Measurements from ENCODE around the gene SSBP1. TPM values are rescaled to one million over a fixed set of nuclear protein-coding genes. Genes with fewer than 3 reads are reported as not detected.
"Not testable (repeated sequence)": the region's sequence is repeated elsewhere in the genome, so short reads cannot be mapped to it uniquely, and the experiment has no call there.

SSBP1 gene
- total RNA-seq, 1 donor from 2014 or later: 77.5 TPM

DNA sequence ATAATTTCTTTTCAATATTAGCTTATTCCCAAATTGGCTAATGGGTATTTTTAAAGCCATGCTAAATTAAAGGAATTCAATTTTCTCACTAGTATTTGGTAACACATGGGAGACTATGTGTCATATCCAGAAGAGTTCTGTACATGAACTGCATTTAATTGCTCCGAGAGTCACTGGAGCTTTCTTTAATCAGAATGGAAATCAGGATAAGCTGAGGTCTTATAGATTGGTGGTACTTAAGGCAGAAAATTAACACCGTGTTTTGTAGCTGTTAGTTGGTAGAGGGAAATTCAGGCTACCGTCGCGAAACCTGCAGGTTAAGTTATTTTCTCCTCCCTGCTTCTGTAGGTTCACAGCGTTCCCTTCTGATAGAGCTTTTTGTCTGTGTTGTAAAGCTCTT is 29.8 kb upstream of the SSBP1 start, which contains the start of gene WEE2:
TSS of gene WEE2 (plus strand) at position 3 of the 400 bp plus-strand sequence. CDS start 406 bp downstream, outside the sequence.
- DNase-seq (ENCODE audit: low spot score in 2 of 2): no peak
- no peak for FAIRE-seq

DNA sequence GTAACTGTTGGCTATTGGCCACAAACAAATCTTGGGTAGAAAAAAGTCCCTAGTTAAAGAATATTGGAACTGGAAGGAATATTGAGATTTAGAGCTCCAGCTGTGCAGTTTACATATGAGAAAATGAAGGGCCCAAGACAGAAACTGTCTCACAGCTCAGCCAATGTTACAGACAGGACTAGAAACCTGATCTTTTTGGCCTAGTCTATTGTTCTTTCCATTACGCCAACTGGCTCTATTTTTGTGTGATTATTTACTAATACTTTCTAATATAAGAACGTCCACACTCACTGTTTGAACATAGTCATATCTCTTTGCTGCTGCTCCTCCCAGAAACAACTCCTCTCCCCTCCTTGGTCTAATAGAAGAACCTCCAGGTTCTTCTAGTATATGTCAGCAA is 28.8 kb upstream of the SSBP1 start:
- DNase-seq (ENCODE audit: low spot score in 2 of 2) (no peak), FAIRE-seq (no peak)

DNA sequence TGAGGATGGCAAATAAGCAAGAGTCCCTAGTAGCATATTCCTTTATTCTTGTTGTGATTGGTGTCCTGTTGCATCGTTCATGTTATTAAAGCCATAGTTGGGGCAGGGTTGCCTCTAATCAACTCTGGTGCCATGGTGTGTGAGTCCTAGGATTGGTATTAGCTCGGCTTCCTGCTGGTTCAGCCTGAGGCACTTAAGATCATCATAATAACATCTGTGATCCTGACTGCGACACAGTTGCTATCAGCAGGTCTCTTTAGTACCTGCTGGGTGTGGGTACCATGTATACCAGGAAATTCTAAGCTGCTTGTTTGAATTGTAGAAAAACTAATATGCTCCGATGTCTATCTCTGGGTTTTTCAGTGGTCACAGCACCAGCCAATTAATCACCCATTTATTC is 28.4 kb upstream of the SSBP1 start:
- FAIRE-seq (no peak), DNase-seq (ENCODE audit: low spot score in 2 of 2) (no peak)

DNA sequence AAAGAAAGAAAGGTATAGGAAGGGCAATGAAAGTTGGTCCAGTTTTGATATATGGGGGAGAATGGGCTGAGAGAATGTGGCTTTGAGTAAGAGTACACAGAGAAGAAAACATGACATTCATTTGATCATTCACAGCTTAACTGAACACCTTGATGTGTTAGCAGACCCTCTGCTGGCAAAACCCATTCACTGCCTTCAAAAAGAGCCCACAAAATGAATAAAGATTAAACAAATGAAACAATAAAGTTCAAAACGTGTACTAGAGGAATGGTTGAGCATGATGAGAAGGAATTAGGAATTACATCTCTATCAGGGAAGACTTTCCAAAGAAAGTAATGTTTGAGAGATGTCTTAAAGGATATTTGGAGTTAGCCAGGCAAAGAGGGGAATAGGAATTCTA is 27.9 kb upstream of the SSBP1 start:
- DNase-seq (ENCODE audit: low spot score in 2 of 2): no peak
- no peak for FAIRE-seq

DNA sequence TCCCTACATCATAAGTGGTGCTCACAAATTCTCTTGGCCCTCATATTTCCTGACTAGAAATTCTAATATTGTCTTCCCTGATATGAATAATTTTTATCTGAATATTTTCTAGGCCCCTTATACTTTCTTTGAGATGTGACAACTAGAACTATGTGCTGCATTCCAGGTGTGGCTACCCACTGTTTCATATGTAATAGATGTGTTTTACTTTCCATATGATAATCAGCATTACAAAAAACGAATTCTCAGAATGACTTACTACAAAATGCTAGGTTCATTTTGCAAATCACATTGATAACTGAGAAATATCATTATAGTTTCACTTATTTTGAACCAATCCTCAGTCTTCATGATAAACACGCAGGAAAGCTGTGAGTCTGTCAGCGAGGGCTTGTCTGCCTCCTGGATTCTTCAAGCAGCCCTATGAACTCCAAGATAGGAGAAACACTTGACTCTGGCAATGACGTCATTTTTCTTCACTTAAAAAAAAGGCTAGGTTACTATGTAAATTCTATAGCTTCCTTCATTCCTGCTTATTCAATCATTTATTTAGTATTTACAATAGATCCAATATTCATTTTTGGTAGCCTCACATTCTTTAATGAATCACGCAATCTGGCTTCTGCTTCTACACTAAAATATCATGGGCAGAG is 25.4 kb upstream of the SSBP1 start:
- no peak for FAIRE-seq
- no peak for DNase-seq (ENCODE audit: low spot score in 2 of 2)

DNA sequence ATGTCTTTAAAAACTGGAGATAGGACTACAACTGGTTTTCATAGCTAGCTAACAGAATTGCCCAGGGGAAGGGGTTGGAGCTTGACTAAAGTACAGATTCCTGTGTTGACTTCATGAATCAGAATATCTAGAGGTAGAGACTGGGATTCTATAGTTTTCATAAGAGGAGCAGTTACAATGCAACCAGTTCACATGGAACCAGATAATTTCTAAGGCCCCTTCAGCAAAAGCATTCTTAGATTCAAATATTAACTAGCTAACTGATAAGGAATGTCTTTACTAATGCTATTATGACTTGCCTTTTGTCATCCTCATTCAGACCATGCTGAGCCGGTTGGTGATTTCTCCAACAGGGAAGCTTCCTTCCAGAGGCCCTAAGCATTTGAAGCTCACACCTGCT is 24.3 kb upstream of the SSBP1 start:
- FAIRE-seq: no peak

DNA sequence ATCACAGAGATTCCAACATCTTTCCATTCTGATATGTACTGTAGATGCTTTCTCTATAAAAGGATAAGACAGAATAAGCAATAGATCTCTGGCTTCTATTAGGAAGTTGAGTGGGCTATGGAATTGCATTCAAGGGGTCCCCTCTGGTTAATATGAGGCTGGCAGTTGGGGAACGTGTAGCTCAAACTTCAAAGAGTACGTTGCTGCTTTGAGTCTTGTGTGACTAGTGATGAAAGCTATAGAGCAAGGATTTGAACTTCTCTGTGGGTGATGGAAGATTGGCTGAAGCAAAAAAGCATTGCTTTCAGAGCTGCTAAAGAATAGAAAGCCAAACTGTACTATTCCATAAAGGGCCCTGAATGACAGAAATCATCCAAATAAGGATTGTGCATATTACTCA is 23.6 kb upstream of the SSBP1 start:
- FAIRE-seq (no peak), DNase-seq (ENCODE audit: low spot score in 2 of 2) (no peak)

More for the DNA sequence above, 24.3 kb upstream of the SSBP1 start:
- DNase-seq (ENCODE audit: low spot score in 2 of 2): no peak

DNA sequence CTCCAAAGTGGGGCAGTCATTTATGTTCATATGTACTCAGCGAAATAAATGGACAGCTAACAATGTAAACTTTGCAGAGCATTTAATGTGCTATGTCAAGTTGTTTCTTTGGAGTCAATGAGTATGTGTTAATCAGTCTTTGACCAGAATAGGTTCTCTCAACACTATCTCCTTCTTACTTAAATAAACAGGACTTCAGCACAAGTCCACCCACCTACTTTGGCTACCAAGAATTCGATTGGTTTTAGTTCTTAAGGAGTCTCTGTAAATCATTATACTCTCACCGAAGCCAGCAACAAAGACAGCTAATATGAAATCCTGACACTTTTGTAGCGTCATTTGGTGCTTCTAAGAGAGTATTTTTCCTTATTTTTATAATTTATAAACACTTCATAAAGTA is 23.1 kb upstream of the SSBP1 start:
- DNase-seq (ENCODE audit: low spot score in 2 of 2): no peak
- no peak for FAIRE-seq

DNA sequence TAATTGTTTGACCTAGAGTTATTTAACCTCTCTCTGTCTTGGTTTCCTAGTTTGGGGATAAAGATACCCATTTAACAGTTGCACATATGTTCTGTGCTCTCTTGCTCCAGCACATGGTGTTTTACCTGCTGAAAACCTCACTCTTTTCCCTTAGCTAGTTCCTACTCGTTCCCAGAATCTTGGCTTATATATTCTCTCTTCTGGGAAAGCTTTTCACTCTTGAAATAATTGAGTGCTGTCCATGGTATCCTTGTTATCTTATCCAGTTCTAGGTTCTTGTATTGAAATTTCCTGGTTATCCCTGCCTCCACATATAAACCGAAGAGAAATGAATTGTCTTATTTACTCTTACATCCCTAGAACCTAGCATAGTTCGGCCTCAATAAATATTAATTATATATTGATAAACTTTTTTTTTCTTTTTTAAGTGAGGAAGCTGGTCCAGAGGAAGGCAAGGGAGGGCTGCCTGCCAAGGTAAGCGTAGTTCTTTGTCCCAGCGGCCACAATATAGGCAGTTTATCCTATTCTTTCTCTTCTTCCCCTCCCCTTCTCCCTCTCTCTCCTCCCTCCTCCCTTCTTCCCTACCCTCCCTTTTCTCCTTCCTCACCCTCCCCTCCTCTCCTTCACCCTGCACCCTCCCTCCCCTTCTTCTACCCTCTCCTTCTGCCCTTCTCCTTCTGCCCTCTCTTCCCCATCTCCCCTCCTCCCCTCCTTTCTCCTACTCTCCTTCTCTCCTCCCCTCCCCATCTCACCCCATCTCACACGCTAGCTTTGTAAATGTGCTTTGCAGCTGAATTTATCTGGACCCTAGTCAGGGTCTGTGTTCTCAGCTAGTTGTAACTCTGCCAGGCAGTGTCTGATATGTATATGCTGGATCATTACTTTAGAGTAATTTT is 22.1 kb upstream of the SSBP1 start:
- DNase-seq (ENCODE audit: low spot score in 2 of 2) (no peak), FAIRE-seq (no peak)

DNA sequence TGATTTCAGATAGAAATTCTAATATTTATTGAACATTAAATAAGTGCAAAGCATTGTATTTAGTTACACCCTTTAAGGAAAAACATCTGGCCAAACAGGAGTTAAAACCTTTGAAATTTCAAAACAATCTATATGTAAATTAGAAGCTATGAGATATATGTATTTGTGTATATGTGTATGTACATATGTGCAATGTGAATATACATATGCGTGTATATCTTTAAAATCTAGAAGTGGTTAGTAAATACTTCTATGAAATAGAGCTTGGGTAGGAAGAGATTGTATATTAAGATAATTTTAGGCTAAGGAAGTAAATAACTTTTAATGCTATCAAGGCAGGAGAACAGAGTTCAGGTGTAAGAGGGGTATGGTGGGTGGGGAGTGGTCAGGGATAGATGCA is 20.7 kb upstream of the SSBP1 start:
- no peak for FAIRE-seq
- DNase-seq (ENCODE audit: low spot score in 2 of 2): no peak

DNA sequence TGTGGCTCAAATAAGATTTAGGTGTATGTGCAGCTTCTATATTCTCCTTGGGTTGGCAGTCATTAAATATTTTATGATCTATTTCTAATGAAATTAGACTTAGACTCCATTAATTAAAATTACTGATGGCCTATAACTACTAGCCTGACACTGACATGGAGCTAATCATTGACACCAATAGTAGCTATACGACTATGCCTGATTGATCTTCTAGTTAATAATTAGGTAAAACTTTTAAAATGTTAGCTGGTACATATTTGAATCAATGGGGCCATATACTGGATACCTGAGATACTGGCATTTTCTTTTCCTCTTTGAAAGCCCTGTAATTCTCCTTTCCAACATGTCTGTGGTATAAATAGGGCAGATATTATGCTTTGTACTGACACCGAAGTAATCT is 15.6 kb upstream of the SSBP1 start:
- no peak for FAIRE-seq

DNA sequence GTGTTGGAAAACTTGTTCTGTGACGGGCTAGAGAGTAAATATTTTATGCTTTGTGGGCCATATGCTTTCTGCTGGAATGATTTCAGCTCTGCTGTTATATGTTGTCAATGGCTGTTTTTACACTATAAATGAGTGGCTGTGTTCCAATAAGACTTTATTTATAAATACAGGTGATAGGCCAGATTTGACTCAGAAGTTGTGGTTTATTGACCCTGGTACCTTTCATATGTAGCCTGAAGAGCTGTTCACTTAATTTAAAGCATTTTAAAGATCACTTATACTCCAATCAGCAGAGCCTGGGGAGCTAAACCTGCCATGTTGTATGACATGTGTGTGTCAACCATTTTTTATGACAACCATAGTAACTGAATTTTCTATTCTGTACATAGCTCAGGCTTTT is 9.1 kb upstream of the SSBP1 start:
- FAIRE-seq (no peak), DNase-seq (ENCODE audit: low spot score in 2 of 2) (no peak)

More for the DNA sequence above, 15.6 kb upstream of the SSBP1 start:
- DNase-seq (ENCODE audit: low spot score in 2 of 2): no peak

DNA sequence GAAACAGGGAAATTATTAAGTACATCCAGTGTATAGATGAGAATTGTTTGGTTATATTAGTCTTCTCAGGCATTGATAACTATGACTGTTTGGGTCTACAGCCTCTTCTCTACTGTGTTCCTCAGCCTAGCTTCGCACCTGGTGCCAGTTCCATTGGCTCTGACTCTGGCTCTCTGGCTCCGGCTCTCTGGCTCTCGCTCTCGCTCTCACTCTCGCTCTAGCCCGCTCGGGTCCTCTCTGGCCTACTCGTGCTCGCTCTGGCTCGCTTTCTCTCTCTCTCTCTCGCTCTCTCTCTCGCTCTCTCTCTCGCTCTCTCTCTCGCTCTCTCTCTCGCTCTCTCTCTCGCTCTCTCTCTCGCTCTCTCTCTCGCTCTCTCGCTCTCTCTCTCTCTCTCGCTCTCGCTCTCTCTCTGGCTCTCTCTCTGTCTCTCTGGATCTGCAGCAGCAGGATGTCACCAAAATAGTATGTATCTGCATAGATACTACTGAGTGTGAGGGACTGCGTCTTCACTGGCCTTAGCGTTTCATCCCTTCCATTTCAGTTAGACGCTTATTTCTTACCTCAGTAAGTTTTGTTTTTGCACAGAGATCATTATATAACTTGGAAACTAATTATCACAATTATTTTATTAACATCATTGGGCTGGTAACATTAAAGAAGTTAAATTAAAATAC is 6.5 kb upstream of the SSBP1 start:
- FAIRE-seq (no peak), DNase-seq (ENCODE audit: low spot score in 2 of 2) (no peak)

DNA sequence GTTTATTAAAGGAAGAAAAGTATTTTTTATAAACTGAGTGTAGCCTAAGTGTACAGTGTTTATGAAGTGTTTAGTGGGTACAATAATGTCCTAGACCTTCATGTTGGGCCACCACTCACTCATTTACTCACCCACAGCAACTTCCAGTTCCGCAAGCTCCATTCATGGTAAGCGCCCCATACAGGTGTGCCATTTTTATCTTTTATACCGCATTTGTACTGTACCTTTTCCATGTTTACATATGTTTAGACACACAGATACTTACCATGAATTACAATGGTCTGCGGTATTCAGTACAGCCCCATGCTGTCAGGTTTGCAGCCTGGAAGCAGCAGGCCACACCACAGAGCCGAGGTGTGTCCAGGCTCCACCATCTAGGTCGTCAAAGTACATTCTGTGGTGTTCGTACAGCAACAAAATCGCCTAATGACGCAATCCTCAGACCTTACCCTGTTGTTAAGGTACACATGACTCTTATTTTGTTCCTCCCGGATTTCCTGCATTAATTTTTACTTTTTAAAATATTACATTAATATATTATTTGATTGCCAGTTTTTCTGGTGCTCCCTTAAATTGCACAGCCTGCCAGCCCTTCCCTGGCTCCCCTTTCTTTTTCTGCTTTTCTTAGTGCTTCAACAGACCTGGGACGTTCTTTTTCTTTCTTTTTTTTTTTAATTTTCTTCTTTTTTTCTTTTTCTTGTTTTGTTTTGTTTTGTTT is 881 bp upstream of the SSBP1 start:
- DNase-seq (ENCODE audit: low spot score in 2 of 2) (no peak), FAIRE-seq (no peak)

DNA sequence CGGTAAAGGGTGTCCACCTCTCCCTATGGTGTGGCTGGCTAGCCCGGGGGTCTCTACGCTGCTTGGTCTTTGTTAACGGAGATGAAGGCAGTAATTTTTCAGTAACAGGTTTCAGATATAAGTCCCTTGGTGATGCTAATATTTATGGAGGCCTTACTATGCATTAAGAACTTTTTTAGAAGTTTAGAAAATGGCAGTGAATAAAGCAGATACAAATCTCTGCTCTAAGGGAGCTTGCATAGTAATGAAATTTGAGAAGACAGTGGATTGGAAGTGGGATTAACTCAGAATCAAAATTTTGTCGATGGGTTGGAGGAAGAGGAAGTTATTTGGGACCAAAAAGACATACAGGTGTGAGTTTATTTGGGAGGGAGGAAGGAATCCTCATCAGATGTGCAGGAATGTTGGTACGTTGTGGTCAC is 445 bp downstream of the SSBP1 start:
- FAIRE-seq (no peak), DNase-seq (ENCODE audit: low spot score in 2 of 2) (no peak)

DNA sequence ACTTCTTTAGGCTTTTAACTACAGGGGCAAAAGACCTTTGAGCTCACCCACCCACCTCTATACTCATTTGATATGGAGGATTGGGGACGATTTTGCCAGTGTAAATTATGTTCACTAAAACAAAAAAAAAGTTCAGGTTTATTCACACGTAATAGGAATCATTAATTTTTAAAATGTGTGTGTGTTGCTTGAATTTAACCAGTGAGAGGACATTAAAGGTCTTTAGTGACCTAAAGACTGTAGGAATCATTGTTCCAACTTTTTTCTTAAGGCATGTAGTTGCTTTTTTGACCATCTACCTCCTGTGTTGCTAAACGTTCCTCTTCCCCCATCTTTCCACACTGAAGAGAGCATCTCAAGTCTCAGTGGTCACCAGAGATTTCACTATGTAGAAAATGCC is 1.1 kb downstream of the SSBP1 start:
- FAIRE-seq (no peak), DNase-seq (ENCODE audit: low spot score in 2 of 2) (no peak)

DNA sequence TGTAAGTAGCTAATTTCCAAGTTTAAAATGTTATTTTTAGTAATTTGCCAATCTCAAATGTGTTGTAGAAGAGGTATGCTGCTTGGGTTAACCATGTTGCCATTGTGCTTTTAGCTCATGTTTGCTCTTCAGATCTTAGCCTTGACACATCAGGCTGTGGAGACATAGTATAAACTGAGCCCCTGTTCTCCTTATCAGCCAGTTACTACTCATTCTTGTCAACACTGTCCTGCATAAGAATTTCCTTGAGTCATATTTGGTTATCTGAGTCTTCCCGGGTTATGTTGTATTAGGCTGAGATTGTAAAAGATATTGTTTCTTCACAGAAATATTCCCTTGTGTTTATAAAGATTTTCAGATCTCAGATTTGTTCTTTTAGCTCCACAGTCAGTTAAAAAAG is 4.1 kb downstream of the SSBP1 start:
- no peak for DNase-seq (ENCODE audit: low spot score in 2 of 2)
- FAIRE-seq: no peak

DNA sequence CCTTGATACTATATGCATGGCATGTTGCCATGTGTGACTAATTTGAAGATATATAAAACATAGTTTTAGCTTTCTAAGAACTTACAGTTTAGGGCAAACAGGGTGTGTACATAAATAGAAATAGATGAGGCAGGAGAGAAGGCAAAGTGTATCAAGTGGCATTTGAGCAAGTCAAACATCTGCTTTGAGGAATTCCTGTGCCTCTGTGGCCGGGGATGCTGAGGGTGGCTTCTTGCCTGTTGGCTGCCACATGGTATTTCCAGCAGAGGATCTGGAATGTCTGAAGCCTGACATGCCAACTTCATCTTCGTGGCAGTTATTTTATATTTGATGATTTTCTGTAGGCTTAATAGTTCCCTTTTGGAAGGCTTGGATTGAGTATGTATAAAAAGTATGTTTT is 6.0 kb downstream of the SSBP1 start:
- no peak for FAIRE-seq
- DNase-seq (ENCODE audit: low spot score in 2 of 2): no peak

DNA sequence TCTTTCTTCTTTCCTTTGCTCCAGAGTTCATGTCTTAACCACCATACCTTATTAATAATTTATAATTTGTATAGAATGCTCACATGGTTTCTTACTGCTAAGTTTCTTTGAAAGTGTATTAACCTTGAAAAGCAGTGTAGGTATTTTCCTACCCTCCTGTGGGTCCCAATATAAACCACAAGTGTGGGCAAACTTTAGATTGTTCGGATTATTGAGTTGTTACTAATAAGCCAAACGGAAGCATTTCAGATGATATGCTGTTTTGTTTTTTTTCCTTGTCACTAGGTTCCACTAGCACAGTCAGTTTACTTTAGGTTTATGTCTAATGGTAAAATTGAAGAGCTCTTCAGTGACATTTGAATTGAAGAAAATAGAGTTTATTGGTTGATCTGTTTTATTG is 10.2 kb downstream of the SSBP1 start:
- DNase-seq (ENCODE audit: low spot score in 2 of 2) (no peak), FAIRE-seq (no peak)

DNA sequence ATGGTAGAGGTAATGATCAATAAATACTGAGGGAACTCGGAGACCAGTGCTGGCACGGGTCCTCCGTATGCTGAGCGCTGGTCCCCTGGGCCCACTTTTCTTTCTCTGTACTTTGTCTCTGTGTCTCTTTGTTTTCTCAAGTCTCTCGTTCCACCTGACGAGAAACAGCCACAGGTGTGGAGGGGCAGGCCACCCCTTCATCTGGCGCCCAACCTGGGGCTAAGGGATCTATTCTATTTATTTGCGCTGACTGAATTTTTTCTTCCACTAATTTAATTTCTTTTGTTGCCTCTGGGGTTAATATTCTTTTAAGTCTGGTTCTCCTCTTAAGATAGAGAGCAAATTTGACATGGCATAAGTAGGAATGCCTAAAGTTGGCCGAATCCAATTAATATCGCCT is 13.7 kb downstream of the SSBP1 start:
- DNase-seq (ENCODE audit: low spot score in 2 of 2); FAIRE-seq: not testable (repeated sequence)

DNA sequence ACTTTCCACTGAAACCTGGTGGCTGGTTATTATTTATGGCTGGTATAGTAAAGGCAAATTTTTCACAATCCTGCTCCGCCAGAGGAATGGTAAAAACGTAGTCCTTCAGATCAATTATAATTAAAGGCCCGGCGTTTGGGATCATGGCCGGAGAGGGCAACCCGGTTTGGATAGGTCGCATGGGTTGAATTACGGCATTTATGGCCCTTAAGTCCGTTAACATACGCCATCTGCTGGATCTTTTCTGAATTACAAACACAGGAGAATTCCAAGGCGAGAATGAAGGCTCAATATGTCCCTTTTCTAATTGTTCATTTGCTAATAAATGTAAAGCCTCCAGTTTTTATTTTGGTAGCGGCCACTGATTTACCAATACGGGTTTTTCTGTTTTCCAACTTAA is 14.5 kb downstream of the SSBP1 start:
- no peak for FAIRE-seq
- DNase-seq (ENCODE audit: low spot score in 2 of 2): no peak
